ENCODE measurements around the gene CAPN2.

The CAPN2 gene

GRCh38 chr1:223761411-223761810 is 49.1 kb downstream of the CAPN2 start:
- ATAC-seq, result no peak

- ATAC-seq, result no peak
Observed at GRCh38 chr1:223763251-223763650, 50.9 kb downstream of the CAPN2 start.

- ATAC-seq, result no peak
Observed at GRCh38 chr1:223763881-223764280, 51.5 kb downstream of the CAPN2 start.

GRCh38 chr1:223765036-223765718 is 52.8 kb downstream of the CAPN2 start:
- ATAC-seq, result no peak

- ATAC-seq, result no peak
Observed at GRCh38 chr1:223765719-223766340, 53.5 kb downstream of the CAPN2 start.

GRCh38 chr1:223770621-223771315 is 58.4 kb downstream of the CAPN2 start:
- no peak for ATAC-seq

GRCh38 chr1:223771469-223771813 is 59.1 kb downstream of the CAPN2 start:
- peak in 1 of 2 donors; percentile 45 for ATAC-seq

- ATAC-seq, result peak in 1 of 2 donors; percentile 50
Observed at GRCh38 chr1:223771814-223772770, 59.8 kb downstream of the CAPN2 start.

GRCh38 chr1:223772771-223773160 is 60.4 kb downstream of the CAPN2 start:
- ATAC-seq, result no peak

GRCh38 chr1:223774134-223774814 is 61.9 kb downstream of the CAPN2 start:
- ATAC-seq, result no peak

GRCh38 chr1:223775054-223775453 is 62.7 kb downstream of the CAPN2 start:
- no peak for ATAC-seq

- no peak for ATAC-seq
Observed at GRCh38 chr1:223775711-223776074, 63.4 kb downstream of the CAPN2 start.

GRCh38 chr1:223776075-223776814 is 63.9 kb downstream of the CAPN2 start:
- ATAC-seq, result peak; percentile 86

- ATAC-seq, result no peak
Observed at GRCh38 chr1:223776826-223777454, 64.6 kb downstream of the CAPN2 start.

- no peak for ATAC-seq
Observed at GRCh38 chr1:223780318-223780717, 68.0 kb downstream of the CAPN2 start.

GRCh38 chr1:223780949-223781348 is 68.6 kb downstream of the CAPN2 start:
- no peak for ATAC-seq

GRCh38 chr1:223783676-223784075 is 71.3 kb downstream of the CAPN2 start:
- no peak for ATAC-seq

GRCh38 chr1:223784541-223784940 is 72.2 kb downstream of the CAPN2 start:
- no peak for ATAC-seq

GRCh38 chr1:223785808-223786207 is 73.5 kb downstream of the CAPN2 start:
- no peak for ATAC-seq

GRCh38 chr1:223788746-223789415 is 76.5 kb downstream of the CAPN2 start:
- no peak for ATAC-seq

GRCh38 chr1:223792046-223792445 is 79.7 kb downstream of the CAPN2 start:
- no peak for ATAC-seq

Measured in activated CD4-positive, CD25-positive, alpha-beta regulatory T cell treated with anti-CD3 and anti-CD28 coated beads, Interleukin-2, amount 50 U/mL, for 24 hours (primary cell).